ENCODE results near the gene GSTO2. TPM values are rescaled to one million over a fixed set of nuclear protein-coding genes. Genes with fewer than 3 reads are reported as not detected.

GSTO2 gene
- total RNA-seq, 1 donor from 2014 or later: 0.58 TPM

DNA sequence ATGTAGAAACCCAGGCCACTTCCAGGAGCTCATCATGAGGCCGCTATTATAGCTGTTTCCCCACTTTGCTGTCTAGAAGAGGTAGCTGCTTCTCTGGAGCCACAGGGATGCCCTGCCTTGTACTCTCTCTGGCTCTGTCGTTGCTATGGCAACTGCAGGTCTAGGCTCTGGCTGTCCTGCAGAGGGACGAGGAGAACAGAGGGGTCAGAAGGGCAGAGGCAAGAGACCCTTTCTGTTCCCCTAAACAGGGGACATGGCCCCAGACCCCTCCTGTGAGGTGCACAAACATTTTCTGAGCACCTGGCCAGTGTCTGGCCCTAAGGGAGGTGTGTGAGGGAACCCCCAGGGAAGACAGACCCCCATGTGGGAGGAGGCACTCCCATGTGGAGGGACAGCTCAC lies 37.9 kb downstream of the GSTO2 start:
- H3K27ac Mint-ChIP-seq (ENCODE audit: unreplicated experiment): no peak overlapping the region
- peaks cover 24% of the 10 kb centered on the region for H3K4me1 Mint-ChIP-seq
- H3K4me3 Mint-ChIP-seq: no peak overlapping the region
- no peak for DNase-seq (ENCODE audit: low read depth, low spot score)
- H3K27me3 Mint-ChIP-seq (ENCODE audit: low read depth): peaks cover 4% of the 10 kb centered on the region
- TF ChIP-seq, protein P1, sequence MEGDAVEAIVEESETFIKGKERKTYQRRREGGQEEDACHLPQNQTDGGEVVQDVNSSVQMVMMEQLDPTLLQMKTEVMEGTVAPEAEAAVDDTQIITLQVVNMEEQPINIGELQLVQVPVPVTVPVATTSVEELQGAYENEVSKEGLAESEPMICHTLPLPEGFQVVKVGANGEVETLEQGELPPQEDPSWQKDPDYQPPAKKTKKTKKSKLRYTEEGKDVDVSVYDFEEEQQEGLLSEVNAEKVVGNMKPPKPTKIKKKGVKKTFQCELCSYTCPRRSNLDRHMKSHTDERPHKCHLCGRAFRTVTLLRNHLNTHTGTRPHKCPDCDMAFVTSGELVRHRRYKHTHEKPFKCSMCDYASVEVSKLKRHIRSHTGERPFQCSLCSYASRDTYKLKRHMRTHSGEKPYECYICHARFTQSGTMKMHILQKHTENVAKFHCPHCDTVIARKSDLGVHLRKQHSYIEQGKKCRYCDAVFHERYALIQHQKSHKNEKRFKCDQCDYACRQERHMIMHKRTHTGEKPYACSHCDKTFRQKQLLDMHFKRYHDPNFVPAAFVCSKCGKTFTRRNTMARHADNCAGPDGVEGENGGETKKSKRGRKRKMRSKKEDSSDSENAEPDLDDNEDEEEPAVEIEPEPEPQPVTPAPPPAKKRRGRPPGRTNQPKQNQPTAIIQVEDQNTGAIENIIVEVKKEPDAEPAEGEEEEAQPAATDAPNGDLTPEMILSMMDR (conservative IDR thresholded peaks at IDR 0.05): no peak
- H3K9me3 Mint-ChIP-seq: peaks cover 6% of the 10 kb centered on the region
- no peaks in the 10 kb centered on the region for H3K36me3 Mint-ChIP-seq (ENCODE audit: low read depth)

DNA sequence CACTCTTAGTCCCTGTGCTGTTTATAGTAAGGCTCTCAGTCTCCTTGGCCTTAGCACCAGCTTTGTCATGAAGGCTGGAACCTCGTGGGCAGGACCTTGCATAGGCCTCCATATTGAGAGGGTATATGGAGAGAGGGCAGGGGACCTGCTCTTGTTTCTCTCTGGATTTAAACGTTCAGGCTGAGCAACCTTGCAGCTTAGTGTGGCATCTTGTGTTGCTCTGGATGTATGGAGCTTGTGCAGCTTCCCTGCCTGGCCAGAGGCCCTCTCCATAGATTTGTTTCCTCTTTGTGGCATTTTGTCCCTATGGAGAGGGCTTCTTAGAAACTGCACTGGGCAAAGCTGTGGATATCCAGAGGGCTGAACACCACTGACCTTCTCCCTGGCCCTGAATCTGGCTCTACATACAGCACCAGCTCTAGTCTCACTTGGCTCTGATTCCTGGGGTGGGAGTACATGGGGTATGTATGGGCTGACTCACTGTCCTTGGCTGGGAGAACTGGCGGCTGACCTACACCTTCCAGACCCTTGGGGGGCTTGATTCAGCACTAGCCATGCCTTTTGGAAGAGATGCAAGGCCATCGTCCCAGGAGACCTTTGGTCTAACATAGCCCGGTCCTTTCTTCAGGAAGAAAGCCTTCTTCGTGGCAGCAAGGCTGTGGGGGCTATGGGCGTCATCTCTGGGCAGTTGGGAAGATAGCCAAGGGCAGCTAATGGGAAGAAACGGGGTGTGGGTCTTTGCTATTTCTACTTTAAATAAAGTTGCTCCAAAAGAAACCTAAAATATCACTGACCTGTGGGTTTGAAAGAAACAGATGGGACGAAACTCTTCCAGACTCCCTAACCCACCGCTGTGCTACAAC lies 38.8 kb downstream of the GSTO2 start:
- H3K4me1 Mint-ChIP-seq: peaks cover 24% of the 10 kb centered on the region
- no peak overlapping the region for H3K4me3 Mint-ChIP-seq
- H3K36me3 Mint-ChIP-seq (ENCODE audit: low read depth): no peaks in the 10 kb centered on the region
- DNase-seq (ENCODE audit: low read depth, low spot score): no peak
- H3K27me3 Mint-ChIP-seq (ENCODE audit: low read depth): peaks cover 4% of the 10 kb centered on the region
- no peak overlapping the region for H3K27ac Mint-ChIP-seq (ENCODE audit: unreplicated experiment)
- TF ChIP-seq, protein P1 (conservative IDR thresholded peaks at IDR 0.05): no peak
- H3K9me3 Mint-ChIP-seq: peaks cover 6% of the 10 kb centered on the region

DNA sequence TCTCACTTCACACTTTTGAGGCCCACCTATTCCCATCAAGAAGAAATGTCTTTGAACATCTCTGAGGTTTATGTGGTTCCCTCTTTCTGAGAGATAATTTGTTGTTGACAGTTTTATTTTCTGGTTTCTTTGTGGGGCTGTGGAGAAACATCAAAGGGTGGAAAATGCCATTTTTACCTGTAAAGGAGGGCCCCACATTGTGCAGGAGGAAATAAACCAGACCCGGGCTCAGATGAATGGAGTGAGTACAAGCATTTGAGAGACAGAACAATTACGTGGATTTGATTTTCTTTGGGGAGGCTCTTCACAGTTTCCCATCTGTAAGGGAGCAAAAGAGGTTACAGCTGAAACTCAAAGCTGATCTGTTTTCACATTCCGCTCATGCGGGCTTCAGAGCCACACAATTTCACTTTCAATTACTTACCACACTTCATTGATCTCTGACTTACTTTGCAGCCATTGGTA lies 39.5 kb downstream of the GSTO2 start:
- Mint-ChIP-seq H3K9me3 (peaks cover 3% of the 10 kb centered on the region), H3K4me1 (peaks cover 24% of the 10 kb centered on the region), H3K27ac (ENCODE audit: unreplicated experiment) (no peak overlapping the region), H3K4me3 (no peak overlapping the region), H3K27me3 (ENCODE audit: low read depth) (peaks cover 4% of the 10 kb centered on the region), H3K36me3 (ENCODE audit: low read depth) (no peaks in the 10 kb centered on the region)
- DNase-seq (ENCODE audit: low read depth, low spot score): no peak
- TF ChIP-seq, protein P1 (conservative IDR thresholded peaks at IDR 0.05): no peak

DNA sequence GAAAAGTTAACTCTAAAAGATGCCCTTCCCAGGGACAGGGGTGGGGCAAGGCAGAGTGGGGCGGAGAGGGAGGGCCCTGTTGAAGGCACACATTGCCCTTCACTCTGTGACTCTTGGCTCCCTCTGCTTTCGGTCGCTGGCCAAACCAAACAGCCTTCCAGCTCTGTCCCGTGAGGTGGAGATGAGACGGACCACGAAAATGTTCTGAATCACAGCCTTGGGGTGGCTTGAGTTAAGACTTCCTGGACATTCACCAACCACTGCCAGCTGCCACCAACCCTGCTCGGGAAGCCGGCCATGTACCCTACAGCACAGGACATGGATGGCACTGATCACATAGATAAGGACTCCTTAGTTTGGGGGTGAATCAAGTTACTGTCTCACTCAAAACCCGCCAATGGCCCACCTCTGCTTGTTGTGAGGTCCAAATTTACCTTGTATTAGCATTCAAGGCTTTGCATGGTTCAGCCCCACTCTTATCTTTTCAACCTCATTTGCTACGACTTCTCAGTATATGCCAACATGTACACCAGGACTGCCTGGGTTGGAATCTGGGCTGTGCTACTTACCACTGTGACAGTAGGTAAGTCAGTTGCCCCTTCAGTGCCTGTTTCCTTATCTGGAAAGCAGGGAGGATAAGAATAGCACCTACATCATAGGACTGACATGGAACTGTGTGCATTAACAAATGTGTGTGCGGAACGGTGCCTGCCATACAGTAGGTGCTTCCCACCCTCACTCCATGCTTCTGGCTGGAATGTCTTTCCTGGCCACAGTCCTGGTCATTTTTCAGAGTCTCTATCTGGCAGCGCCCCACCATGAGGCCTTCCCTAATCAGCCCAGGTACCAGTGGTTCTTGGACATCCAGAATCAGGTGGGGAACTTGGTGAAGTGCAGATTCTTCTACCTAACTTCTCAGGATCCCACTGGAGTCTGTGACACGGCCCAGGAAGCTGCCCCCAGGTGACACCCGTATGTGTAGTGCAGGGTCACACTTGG lies 41.3 kb downstream of the GSTO2 start:
- H3K27me3 Mint-ChIP-seq (ENCODE audit: low read depth): peaks cover 4% of the 10 kb centered on the region
- H3K4me3 Mint-ChIP-seq: no peak overlapping the region
- no peak for DNase-seq (ENCODE audit: low read depth, low spot score)
- H3K27ac Mint-ChIP-seq (ENCODE audit: unreplicated experiment): no peak overlapping the region
- H3K36me3 Mint-ChIP-seq (ENCODE audit: low read depth): no peaks in the 10 kb centered on the region
- no peaks in the 10 kb centered on the region for H3K9me3 Mint-ChIP-seq
- peaks cover 24% of the 10 kb centered on the region for H3K4me1 Mint-ChIP-seq
- TF ChIP-seq, protein P1 (conservative IDR thresholded peaks at IDR 0.05): no peak

DNA sequence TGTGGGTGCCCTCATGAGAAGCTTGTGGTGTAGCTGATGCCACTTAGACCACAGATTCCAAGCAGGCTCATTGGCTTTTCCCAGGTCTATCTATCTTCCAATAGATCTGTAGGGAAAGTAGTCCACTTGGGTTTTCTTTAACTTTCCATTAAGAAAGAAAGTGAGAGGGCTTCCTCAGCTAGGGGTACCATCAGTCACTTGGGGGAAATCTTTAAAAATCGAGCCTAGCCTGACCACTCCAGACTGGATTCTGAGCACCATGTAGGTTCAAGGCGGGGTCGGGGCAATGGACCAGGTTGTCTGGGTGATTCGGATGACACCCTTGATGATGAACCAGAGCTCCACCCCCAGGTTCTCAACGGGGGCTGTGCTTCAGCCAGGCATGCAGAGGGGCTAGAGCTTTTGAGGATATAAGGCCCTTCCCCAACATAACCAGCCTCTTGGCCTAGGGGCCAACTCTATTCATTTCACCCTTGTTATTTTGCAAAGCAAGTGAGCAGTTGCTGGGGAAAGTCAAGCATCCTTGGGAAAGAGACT lies 42.3 kb downstream of the GSTO2 start:
- TF ChIP-seq, protein P1 (conservative IDR thresholded peaks at IDR 0.05): no peak
- no peak overlapping the region for H3K4me3 Mint-ChIP-seq
- H3K27me3 Mint-ChIP-seq (ENCODE audit: low read depth): no peaks in the 10 kb centered on the region
- DNase-seq (ENCODE audit: low read depth, low spot score): no peak
- H3K9me3 Mint-ChIP-seq: no peaks in the 10 kb centered on the region
- no peak overlapping the region for H3K27ac Mint-ChIP-seq (ENCODE audit: unreplicated experiment)
- peaks cover 19% of the 10 kb centered on the region for H3K4me1 Mint-ChIP-seq
- H3K36me3 Mint-ChIP-seq (ENCODE audit: low read depth): no peaks in the 10 kb centered on the region
